Measurements from ENCODE around the gene UMPS. TPM values are rescaled to one million over a fixed set of nuclear protein-coding genes. Genes with fewer than 3 reads are reported as not detected.

Gene UMPS
- total RNA-seq, 1 experiment from 2014 or later, result 45.4 TPM

- TF ChIP-seq ZNF532 (CRISPR knock-in tag; IDR thresholded peaks at IDR 0.05; ENCODE audit: borderline replicate concordance) (no peak), ZNF232 (CRISPR knock-in tag; IDR thresholded peaks at IDR 0.05) (no peak), ATF1 (CRISPR knock-in tag; IDR thresholded peaks at IDR 0.05) (no peak), CREM (CRISPR knock-in tag; IDR thresholded peaks at IDR 0.05) (no peak)
- TF ChIP-seq, protein P1, sequence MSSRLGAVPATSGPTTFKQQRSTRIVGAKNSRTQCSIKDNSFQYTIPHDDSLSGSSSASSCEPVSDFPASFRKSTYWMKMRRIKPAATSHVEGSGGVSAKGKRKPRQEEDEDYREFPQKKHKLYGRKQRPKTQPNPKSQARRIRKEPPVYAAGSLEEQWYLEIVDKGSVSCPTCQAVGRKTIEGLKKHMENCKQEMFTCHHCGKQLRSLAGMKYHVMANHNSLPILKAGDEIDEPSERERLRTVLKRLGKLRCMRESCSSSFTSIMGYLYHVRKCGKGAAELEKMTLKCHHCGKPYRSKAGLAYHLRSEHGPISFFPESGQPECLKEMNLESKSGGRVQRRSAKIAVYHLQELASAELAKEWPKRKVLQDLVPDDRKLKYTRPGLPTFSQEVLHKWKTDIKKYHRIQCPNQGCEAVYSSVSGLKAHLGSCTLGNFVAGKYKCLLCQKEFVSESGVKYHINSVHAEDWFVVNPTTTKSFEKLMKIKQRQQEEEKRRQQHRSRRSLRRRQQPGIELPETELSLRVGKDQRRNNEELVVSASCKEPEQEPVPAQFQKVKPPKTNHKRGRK (CRISPR knock-in tag; IDR thresholded peaks at IDR 0.05; ENCODE audit: borderline replicate concordance), result no peak
These were observed 50.1 kb downstream of the UMPS start (continued) for GRCh38 chr3:124780356-124780755.

DNA sequence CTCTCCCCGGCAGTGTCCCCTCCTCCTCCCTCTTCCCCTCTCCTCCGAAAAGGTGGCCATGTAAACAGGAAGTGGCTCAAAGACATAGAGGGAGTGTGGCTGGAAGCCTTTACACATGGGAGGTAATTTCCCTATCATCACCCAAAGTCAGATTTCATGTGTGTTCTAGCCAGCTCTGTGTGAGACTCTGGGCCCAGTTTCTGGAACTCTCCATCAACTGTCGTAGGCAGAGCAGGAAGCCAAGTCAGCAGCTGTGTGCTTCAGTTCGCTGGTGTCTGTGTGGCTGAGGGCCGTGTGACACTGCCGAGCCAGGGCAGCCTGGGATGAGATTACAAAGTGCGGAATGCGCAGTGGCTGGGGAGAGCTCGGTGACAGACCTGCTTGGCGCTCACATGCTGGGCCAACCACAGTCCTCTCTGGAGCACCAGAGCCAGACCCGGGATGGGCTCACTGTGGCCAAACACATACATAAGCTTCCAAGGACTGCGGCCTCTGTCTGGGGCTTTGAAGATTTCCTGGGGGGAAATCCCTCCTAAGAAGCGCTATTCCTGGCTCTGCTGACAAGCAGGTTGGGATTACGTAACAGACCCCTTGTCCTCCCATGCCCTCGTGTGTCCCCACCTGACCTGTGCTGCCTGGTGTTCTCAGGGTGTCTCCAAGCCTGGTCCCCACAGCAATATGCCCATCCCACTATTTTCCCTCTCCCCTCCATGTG is 50.7 kb downstream of the UMPS start:
- Mint-ChIP-seq H3K4me1 (peaks cover 48% of the 10 kb centered on the region), H3K36me3 (peaks cover 45% of the 10 kb centered on the region), H3K4me3 (0 out of 2 replicates have a peak overlapping the region, but pooled peaks have one; percentile 5), H3K27me3 (ENCODE audit: low read depth) (no peaks in the 10 kb centered on the region), H3K27ac (peak overlapping the region; percentile 97), H3K9me3 (no peaks in the 10 kb centered on the region)
- POLR2A ChIA-PET, result no interaction called here
- no peak for TF ChIP-seq FOXP1 (CRISPR knock-in tag; IDR thresholded peaks at IDR 0.05; ENCODE audit: borderline replicate concordance)
- peak; percentile 45 for ATAC-seq
- DNase-seq (ENCODE audit: low spot score), result no peak
- CTCF ChIA-PET, result interaction anchor here (0.9 to 1.8 kb wide), 2 partner anchors 20 to 120 kb away, joined by 4 to 8 read pairs; no protein-coding TSS in a partner anchor

DNA sequence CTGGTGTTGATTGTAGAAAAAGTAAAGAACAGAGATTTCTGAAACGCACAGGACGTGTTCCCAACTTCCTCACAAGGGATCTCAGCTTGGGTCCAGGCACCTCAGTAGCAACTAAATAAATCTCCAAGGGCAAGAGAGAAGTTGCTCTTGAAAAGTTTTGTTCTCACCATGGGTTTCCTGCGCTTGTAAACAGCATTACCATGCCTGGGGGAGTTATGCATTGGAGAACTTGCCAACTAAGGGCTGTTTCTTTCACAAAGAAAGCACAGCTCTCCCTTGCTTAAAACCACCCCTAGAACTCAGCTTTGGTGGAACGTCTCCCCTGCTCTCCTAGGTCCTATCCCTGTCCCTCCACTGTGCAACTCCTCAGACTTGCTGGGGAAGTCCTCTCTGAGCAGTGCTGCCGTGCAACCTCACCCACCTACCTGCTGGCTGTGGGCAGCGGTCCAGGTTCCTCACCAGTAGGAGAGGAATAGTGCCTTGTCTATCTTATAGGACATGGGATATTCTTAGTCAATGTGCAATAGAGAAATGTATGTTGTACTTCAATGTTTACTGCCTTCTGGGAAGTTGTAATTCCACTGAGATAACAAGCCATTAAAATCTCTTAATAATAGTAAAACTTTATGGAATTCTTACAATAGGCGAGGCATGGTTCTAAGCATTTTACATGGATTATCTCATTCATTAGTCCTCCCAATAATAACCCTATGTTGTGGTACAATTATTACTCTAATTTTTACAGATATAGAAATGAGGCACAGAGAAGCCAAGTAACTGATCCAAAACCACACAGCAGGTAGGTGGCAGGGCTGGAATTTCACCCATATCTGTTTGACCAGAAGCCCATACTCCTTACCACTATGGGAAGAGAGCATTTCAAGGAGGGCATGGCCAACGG is 51.5 kb downstream of the UMPS start:
- ATAC-seq, result no peak
- CTCF ChIA-PET, result interaction anchor here (0.9 to 1.8 kb wide), 2 partner anchors 21 to 120 kb away, joined by 4 to 8 read pairs; no protein-coding TSS in a partner anchor

More for the DNA sequence above, 51.5 kb downstream of the UMPS start:
- Mint-ChIP-seq H3K4me3 (no peak overlapping the region), H3K27me3 (ENCODE audit: low read depth) (no peaks in the 10 kb centered on the region), H3K9me3 (no peaks in the 10 kb centered on the region), H3K36me3 (peaks cover 48% of the 10 kb centered on the region), H3K4me1 (peaks cover 41% of the 10 kb centered on the region), H3K27ac (peak overlapping the region; percentile 97)
- TF ChIP-seq, protein P2, sequence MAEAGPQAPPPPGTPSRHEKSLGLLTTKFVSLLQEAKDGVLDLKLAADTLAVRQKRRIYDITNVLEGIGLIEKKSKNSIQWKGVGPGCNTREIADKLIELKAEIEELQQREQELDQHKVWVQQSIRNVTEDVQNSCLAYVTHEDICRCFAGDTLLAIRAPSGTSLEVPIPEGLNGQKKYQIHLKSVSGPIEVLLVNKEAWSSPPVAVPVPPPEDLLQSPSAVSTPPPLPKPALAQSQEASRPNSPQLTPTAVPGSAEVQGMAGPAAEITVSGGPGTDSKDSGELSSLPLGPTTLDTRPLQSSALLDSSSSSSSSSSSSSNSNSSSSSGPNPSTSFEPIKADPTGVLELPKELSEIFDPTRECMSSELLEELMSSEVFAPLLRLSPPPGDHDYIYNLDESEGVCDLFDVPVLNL (CRISPR knock-in tag; IDR thresholded peaks at IDR 0.05; ENCODE audit: borderline replicate concordance, low read depth), result no peak
- TF ChIP-seq NR3C1 (CRISPR knock-in tag; conservative IDR thresholded peaks at IDR 0.05; ENCODE audit: low read depth) (no peak), ZNF425 (CRISPR knock-in tag; conservative IDR thresholded peaks at IDR 0.05) (no peak), SP1 (CRISPR knock-in tag; conservative IDR thresholded peaks at IDR 0.05) (no peak), ZBTB43 (CRISPR knock-in tag; IDR thresholded peaks at IDR 0.05) (no peak)
- TF ChIP-seq, protein P3, sequence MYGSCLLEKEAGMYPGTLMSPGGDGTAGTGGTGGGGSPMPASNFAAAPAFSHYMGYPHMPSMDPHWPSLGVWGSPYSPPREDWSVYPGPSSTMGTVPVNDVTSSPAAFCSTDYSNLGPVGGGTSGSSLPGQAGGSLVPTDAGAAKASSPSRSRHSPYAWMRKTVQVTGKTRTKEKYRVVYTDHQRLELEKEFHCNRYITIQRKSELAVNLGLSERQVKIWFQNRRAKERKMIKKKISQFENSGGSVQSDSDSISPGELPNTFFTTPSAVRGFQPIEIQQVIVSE (CRISPR knock-in tag; IDR thresholded peaks at IDR 0.05; ENCODE audit: borderline replicate concordance), result no peak
- TF ChIP-seq, protein P4, sequence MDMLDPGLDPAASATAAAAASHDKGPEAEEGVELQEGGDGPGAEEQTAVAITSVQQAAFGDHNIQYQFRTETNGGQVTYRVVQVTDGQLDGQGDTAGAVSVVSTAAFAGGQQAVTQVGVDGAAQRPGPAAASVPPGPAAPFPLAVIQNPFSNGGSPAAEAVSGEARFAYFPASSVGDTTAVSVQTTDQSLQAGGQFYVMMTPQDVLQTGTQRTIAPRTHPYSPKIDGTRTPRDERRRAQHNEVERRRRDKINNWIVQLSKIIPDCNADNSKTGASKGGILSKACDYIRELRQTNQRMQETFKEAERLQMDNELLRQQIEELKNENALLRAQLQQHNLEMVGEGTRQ (CRISPR knock-in tag; IDR thresholded peaks at IDR 0.05), result no peak
- no peak for DNase-seq (ENCODE audit: low spot score)
- POLR2A ChIA-PET, result no interaction called here

Data from WTC11 (cell line).